Keratinocyte (primary cell): Measurements from ENCODE around the gene IFNGR1.

ENCODE experiments used
- EZH2 ChIP-seq: IDR thresholded peaks from one replicate; pipeline ENCODE4 v1.6.1; 2012; ENCODE audit warnings: inconsistent platforms, mild to moderate bottlenecking, low read length, moderate library complexity
- TF ChIP-seq, protein P1 (sequence below), 3 experiments: IDR thresholded peaks in 1 of 3; conservative IDR thresholded peaks in 1 of 3; optimal IDR thresholded peaks in 1 of 3; 2 replicates in 2 of 3; 3 replicates in 1 of 3; pipeline versions ENCODE3 to v1.5.1; 2011; ENCODE audit warnings: low read length in 3 of 3, mild to moderate bottlenecking in 3 of 3, moderate library complexity in 2 of 3, control low read depth in 1 of 3, inconsistent platforms in 1 of 3; ENCODE audit not compliant: insufficient read depth in 2 of 3; ENCODE audit errors: extremely low read depth in 1 of 3

DNA sequence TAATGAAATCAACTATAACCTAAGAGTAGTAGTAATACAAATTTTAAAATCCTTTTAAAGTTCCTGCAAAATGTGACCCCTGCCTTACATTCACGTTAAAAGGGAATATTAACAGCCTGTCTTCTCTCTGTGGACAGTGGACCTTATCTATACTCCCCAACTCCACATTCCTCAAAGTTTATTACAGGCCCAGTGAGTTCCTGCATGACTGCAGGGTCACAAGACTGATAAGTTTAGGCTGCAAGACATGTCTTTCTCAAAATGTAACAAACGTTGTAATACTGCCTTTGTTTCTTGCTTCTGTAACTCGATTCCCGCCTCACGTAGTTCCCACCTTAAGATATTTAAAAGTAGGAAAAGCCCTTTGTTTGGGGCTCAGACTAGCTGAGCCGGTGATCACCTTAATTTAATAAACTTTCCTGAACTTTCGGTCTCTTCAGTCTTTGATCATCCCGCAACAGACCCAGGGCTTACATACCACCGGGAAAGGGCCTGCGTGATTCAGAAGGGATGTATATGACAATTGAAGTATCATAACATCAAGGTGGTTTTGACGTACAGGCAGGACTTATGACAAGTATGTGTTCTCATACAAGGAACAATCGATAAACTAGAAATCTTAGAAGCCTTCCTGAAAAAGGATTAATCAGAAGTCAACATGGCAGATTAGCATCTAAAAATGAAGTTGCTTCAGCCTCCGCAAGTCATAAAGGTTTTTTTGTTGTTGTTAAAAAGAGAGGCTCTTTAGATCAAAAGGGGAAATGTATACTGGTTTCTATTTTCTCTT, 48.7 kb downstream of the IFNGR1 start:
- TF ChIP-seq, protein P1, sequence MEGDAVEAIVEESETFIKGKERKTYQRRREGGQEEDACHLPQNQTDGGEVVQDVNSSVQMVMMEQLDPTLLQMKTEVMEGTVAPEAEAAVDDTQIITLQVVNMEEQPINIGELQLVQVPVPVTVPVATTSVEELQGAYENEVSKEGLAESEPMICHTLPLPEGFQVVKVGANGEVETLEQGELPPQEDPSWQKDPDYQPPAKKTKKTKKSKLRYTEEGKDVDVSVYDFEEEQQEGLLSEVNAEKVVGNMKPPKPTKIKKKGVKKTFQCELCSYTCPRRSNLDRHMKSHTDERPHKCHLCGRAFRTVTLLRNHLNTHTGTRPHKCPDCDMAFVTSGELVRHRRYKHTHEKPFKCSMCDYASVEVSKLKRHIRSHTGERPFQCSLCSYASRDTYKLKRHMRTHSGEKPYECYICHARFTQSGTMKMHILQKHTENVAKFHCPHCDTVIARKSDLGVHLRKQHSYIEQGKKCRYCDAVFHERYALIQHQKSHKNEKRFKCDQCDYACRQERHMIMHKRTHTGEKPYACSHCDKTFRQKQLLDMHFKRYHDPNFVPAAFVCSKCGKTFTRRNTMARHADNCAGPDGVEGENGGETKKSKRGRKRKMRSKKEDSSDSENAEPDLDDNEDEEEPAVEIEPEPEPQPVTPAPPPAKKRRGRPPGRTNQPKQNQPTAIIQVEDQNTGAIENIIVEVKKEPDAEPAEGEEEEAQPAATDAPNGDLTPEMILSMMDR (optimal IDR thresholded peaks at IDR 0.05 in 1 of 3, IDR thresholded peaks at IDR 0.05 in 1 of 3, conservative IDR thresholded peaks at IDR 0.05 in 1 of 3; ENCODE audit: extremely low read depth in 1 of 3, insufficient read depth in 2 of 3, low read length in 3 of 3): no peak
- no peak for TF ChIP-seq EZH2
